ENCODE measurements around the gene TIMD4. TPM values are rescaled to one million over a fixed set of nuclear protein-coding genes. Genes with fewer than 3 reads are reported as not detected.
"Not testable (repeated sequence)": the region's sequence is repeated elsewhere in the genome, so short reads cannot be mapped to it uniquely, and the experiment has no call there.

The TIMD4 gene
- total RNA-seq, 4 donors from 2014 or later: 0.32 to 1.2 (median 0.83) TPM; not detected in 1

DNA sequence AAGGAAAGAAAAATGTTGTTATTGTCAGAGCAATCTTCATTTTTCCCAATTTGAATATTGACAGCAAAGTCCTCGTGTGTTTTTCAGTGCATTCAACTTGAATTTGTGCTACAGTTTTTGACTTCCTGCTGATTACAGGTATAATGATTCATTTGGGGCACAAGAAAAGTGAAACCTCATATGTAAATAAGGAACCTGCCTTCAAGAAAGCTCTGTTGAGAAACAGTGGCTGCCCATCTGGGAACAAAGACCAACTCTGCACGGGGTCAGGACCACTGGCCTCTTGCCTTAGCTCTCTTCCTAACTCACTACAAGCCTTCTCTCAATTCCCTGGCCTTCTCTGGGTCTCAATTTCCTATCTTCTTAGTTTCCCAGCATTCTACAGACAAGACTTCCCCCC, 21.0 kb downstream of the TIMD4 start:
- Histone ChIP-seq H3K27me3 (no peaks in the 10 kb centered on the region), H3K36me3 (no peaks in the 10 kb centered on the region), H3K9me3 (no peaks in the 10 kb centered on the region), H3K4me1 (no peaks in the 10 kb centered on the region), H3K4me3 (no peak overlapping the region), H3K27ac (replicated peaks in 1 of 4) (no peak overlapping the region)
- intact Hi-C loops (cut with DNase I): no loop called here
- TF ChIP-seq, protein P1, sequence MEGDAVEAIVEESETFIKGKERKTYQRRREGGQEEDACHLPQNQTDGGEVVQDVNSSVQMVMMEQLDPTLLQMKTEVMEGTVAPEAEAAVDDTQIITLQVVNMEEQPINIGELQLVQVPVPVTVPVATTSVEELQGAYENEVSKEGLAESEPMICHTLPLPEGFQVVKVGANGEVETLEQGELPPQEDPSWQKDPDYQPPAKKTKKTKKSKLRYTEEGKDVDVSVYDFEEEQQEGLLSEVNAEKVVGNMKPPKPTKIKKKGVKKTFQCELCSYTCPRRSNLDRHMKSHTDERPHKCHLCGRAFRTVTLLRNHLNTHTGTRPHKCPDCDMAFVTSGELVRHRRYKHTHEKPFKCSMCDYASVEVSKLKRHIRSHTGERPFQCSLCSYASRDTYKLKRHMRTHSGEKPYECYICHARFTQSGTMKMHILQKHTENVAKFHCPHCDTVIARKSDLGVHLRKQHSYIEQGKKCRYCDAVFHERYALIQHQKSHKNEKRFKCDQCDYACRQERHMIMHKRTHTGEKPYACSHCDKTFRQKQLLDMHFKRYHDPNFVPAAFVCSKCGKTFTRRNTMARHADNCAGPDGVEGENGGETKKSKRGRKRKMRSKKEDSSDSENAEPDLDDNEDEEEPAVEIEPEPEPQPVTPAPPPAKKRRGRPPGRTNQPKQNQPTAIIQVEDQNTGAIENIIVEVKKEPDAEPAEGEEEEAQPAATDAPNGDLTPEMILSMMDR (IDR thresholded peaks at IDR 0.05): no peak
- TF ChIP-seq EP300 (IDR thresholded peaks at IDR 0.05) (no peak), POLR2A (IDR thresholded peaks at IDR 0.05; ENCODE audit: low read depth) (no peak), POLR2AphosphoS5 (IDR thresholded peaks at IDR 0.05) (no peak)
- no peak for DNase-seq (ENCODE audit: extremely low spot score)
- 61% methylated on average over 2 of the region's 2 CpGs for WGBS

DNA sequence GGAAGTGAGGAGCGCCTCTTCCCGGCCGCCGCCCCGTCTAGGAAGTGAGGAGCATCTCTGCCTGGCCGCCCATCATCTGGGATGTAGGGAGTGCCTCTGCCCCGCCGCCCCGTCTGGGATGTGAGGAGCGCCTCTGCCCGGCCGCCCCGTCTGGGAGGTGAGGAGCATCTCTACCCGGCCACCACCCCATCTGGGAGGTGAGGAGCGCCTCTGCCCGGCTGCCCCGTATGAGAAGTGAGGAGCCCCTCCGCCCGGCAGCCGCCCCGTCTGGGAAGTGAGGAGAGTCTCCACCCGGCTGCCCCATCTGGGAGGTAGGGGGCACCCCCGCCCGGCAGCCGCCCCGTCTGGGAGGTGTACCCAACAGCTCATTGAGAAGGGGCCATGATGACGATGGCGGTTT, 22.6 kb downstream of the TIMD4 start:
- H3K4me1 ChIP-seq; H3K9me3 ChIP-seq; H3K27ac ChIP-seq (replicated peaks in 1 of 4); intact Hi-C loops (cut with DNase I); H3K36me3 ChIP-seq; DNase-seq (ENCODE audit: extremely low spot score); H3K27me3 ChIP-seq; H3K4me3 ChIP-seq: not testable (repeated sequence)
- 92% methylated on average over 18 of the region's 28 CpGs for WGBS

DNA sequence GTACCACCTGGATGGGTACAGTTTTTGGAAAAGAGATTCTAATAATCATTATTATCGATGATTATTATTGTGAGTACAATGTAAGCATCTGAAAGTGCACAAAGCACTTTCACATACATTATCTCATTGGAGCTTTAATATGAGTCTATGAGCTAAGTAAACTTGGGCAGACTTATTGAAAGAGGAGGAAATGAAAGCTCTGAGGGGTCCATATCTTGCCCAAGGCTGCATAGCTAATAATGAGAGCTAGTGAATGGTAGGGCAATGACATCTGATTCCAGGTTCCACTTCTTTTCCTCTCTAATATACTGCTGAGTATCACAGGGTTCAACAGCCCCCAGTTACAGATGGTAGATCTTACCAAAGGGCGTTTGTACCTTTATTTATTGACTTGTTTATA, 26.1 kb downstream of the TIMD4 start:
- H3K4me3 ChIP-seq: no peak overlapping the region
- no peaks in the 10 kb centered on the region for H3K27me3 ChIP-seq
- no peak overlapping the region for H3K27ac ChIP-seq (replicated peaks in 1 of 4)
- no peak for DNase-seq (ENCODE audit: extremely low spot score)
- intact Hi-C loops (cut with DNase I): loop anchor here (10.0 kb wide), 1 partner anchor 992 kb away; no protein-coding TSS in a partner anchor
- no peaks in the 10 kb centered on the region for H3K36me3 ChIP-seq
- no peaks in the 10 kb centered on the region for H3K9me3 ChIP-seq
- H3K4me1 ChIP-seq: no peaks in the 10 kb centered on the region
- 76% methylated on average over 2 of the region's 2 CpGs for WGBS
- no peak for TF ChIP-seq EP300 (IDR thresholded peaks at IDR 0.05)
- no peak for TF ChIP-seq POLR2A (IDR thresholded peaks at IDR 0.05; ENCODE audit: low read depth)
- TF ChIP-seq POLR2AphosphoS5 (IDR thresholded peaks at IDR 0.05): no peak
- TF ChIP-seq, protein P1 (IDR thresholded peaks at IDR 0.05): no peak

DNA sequence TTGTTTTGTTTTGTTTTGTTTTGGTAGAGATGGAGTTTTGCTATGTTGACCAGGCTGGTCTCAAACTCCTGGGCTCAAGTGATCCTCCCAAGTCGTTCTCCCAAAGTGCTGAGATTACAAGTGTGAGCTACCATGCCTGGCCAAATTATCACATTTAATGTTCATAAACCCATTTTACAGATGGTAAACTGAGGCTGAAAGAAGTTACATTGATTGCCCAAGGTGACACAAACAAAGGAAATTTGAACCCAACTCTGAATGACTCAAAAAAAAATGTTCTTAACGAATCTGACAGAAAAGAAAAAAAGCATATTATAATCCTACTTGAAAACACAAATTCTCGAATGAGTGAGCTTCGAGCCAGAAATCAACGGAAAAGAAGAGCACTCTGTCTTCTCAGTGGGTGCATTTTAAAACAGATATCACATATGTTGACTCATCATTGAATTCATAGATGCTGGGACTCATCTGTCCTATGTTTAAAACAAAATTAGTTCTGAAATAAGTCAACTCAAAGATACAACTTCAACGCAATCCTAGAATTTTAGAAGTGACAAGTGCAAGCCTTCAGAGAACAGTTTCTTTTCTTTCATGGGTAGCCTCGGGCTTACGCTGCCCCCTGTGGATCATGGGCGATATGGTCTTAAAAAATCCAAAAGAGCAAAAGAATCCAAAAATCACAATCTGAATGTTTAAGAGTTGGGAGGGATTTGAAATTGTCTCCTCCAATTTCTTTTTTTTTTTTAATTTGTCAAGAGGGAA, 28.4 kb downstream of the TIMD4 start:
- DNase-seq (ENCODE audit: extremely low spot score): no peak
- intact Hi-C loops (cut with DNase I): loop anchor here (10.0 kb wide), 1 partner anchor 990 kb away; no protein-coding TSS in a partner anchor

DNA sequence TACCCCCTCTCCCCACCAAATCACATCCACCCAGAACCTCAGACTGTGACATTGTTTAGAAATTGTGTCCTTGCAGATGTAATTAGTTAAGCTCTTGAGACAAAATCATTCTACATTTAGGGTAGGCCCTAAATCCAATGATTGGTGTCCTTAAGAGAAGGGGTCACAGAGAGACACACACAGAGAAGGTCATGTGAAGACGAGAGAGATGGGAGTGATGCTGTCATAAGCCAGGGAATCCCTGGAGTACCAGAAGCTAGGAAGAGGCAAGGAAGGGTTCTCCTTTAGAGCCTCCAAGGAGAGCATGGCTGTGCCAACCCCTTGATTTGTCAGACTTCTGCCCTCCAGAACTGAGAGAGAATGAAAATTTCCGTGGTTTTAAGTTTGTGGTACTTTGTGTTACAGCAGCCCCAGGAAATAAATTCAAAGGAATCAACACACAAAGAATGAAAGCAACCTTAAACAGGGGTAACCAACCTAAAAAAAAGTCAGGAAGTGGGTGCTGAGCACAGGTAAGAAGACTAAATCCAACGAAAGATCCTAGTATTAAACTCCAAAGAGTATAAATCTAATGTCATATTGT, 33.6 kb downstream of the TIMD4 start:
- Histone ChIP-seq H3K27me3 (no peaks in the 10 kb centered on the region), H3K36me3 (no peaks in the 10 kb centered on the region), H3K4me3 (no peak overlapping the region), H3K9me3 (no peaks in the 10 kb centered on the region), H3K27ac (replicated peaks in 1 of 4) (no peak overlapping the region), H3K4me1 (no peaks in the 10 kb centered on the region)
- intact Hi-C loops (cut with DNase I): no loop called here
- WGBS: 85% methylated on average over 3 of the region's 3 CpGs
- TF ChIP-seq, protein P1 (IDR thresholded peaks at IDR 0.05): no peak
- TF ChIP-seq POLR2AphosphoS5 (IDR thresholded peaks at IDR 0.05): no peak
- TF ChIP-seq POLR2A (IDR thresholded peaks at IDR 0.05; ENCODE audit: low read depth): no peak
- TF ChIP-seq EP300 (IDR thresholded peaks at IDR 0.05): no peak
- no peak for DNase-seq (ENCODE audit: extremely low spot score)

More for the DNA sequence above, 28.4 kb downstream of the TIMD4 start:
- TF ChIP-seq, protein P1 (IDR thresholded peaks at IDR 0.05): peak; percentile 31 to 52 (median 35)
- no peak for TF ChIP-seq EP300 (IDR thresholded peaks at IDR 0.05)
- TF ChIP-seq POLR2AphosphoS5 (IDR thresholded peaks at IDR 0.05): no peak
- Histone ChIP-seq H3K27ac (replicated peaks in 1 of 4) (no peak overlapping the region), H3K4me3 (no peak overlapping the region), H3K4me1 (no peaks in the 10 kb centered on the region), H3K9me3 (no peaks in the 10 kb centered on the region), H3K36me3 (no peaks in the 10 kb centered on the region), H3K27me3 (no peaks in the 10 kb centered on the region)
- WGBS: 48% methylated on average over 9 of the region's 9 CpGs

All from esophagus muscularis mucosa (tissue), 4 donors.